GM12891 (cell line): ENCODE results near the gene ADCY3.

ENCODE experiments used
- POLR2A ChIP-seq: IDR thresholded peaks from 2 replicates; pipeline ENCODE4 v1.6.1; 2011; ENCODE audit warnings: low read depth, low read length, control low read depth
- POLR2AphosphoS5 ChIP-seq: IDR thresholded peaks from 2 replicates; pipeline ENCODE4 v1.6.1; 2011; ENCODE audit warnings: low read depth, low read length, control low read depth
- POU2F2 ChIP-seq: IDR thresholded peaks from 2 replicates; pipeline ENCODE4 v1.6.1; 2011; ENCODE audit warnings: low read depth, mild to moderate bottlenecking, control low read depth, low read length, moderate library complexity
- SPI1 ChIP-seq: IDR thresholded peaks from 2 replicates; pipeline ENCODE4 v1.6.1; 2011; ENCODE audit warnings: low read depth, low read length, control low read depth
- TAF1 ChIP-seq: IDR thresholded peaks from 2 replicates; pipeline ENCODE4 v1.6.1; 2011; ENCODE audit warnings: low read depth, low read length, control low read depth

GRCh38 chr2:24878341-24878740 is 41.7 kb downstream of the ADCY3 start:
- TF ChIP-seq POLR2A (no peak), TAF1 (no peak), SPI1 (no peak), POLR2AphosphoS5 (no peak), POU2F2 (no peak)
